Sigmoid colon (tissue), 4 donors: Measurements from ENCODE around the gene GNAS.

Experiments
- EP300 ChIP-seq, 4 donors: sonication (generic); formaldehyde crosslinking; IDR thresholded peaks; one replicate each; pipeline ENCODE4 v1.6.1; 2017; ENCODE audit warnings: antibody characterized with exemption in 4 of 4
- POLR2A ChIP-seq, 2 donors: fragments of 450-650 bp; IDR thresholded peaks; one replicate each; pipeline ENCODE4 v1.6.1; 2016; ENCODE audit warnings: antibody characterized with exemption in 2 of 2, mild to moderate bottlenecking in 2 of 2, moderate library complexity in 2 of 2
- POLR2AphosphoS5 ChIP-seq, 4 donors: sonication (generic); formaldehyde crosslinking; IDR thresholded peaks; one replicate each; pipeline ENCODE4 v1.6.1; 2017; ENCODE audit warnings: antibody characterized with exemption in 4 of 4
- TF ChIP-seq, protein P1 (sequence below), 4 experiments: fragments of 450-650 bp in 3 of 4; fragments of 200-600 bp in 1 of 4; IDR thresholded peaks; one replicate each; pipeline ENCODE4 v1.5.1; 2016 to 2019; ENCODE audit warnings: antibody characterized with exemption in 4 of 4, mild to moderate bottlenecking in 3 of 4, moderate library complexity in 2 of 4

DNA sequence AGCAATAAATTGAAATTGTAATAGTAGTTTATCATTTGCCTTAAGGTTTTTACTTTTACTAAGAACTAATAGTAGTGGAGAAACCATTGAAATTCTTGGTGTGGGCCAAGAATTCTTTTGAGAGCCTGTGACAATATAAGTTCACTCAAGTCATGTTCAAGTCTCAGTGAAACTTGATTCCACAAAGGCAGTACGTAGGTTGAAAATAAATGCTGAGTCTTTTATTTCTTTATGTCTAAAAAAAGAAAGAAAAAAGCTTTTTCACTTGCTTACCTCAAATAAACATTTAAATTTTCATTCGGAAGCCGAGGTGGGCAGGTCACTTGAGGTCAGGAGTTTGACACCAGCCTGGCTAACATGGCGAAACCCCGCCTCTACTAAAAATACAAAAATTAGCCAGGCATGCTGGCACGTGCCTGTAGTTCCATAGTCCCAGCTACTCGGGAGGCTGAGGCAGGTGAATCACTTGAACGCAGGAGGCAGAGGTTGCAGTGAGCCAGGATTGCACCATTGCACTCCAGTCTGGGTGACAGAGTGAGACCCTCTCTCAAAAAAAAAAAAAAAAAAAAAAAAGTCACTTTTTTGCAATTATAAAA is 70.7 kb downstream of the GNAS start:
- TF ChIP-seq EP300 (IDR thresholded peaks at IDR 0.05): no peak
- TF ChIP-seq, protein P1, sequence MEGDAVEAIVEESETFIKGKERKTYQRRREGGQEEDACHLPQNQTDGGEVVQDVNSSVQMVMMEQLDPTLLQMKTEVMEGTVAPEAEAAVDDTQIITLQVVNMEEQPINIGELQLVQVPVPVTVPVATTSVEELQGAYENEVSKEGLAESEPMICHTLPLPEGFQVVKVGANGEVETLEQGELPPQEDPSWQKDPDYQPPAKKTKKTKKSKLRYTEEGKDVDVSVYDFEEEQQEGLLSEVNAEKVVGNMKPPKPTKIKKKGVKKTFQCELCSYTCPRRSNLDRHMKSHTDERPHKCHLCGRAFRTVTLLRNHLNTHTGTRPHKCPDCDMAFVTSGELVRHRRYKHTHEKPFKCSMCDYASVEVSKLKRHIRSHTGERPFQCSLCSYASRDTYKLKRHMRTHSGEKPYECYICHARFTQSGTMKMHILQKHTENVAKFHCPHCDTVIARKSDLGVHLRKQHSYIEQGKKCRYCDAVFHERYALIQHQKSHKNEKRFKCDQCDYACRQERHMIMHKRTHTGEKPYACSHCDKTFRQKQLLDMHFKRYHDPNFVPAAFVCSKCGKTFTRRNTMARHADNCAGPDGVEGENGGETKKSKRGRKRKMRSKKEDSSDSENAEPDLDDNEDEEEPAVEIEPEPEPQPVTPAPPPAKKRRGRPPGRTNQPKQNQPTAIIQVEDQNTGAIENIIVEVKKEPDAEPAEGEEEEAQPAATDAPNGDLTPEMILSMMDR (IDR thresholded peaks at IDR 0.05): no peak
- TF ChIP-seq POLR2AphosphoS5 (IDR thresholded peaks at IDR 0.05): no peak
- no peak for TF ChIP-seq POLR2A (IDR thresholded peaks at IDR 0.05)
